T-helper 22 cell (primary cell): ENCODE results near the gene B3GNT2.
"Not testable (repeated sequence)": the region's sequence is repeated elsewhere in the genome, so short reads cannot be mapped to it uniquely, and the experiment has no call there.

Experiments used
- DNase-seq: peaks from one replicate; pipeline ENCODE4 v3.0.0-alpha.2; 2020; ENCODE audit warnings: low read depth

B3GNT2 gene

DNA sequence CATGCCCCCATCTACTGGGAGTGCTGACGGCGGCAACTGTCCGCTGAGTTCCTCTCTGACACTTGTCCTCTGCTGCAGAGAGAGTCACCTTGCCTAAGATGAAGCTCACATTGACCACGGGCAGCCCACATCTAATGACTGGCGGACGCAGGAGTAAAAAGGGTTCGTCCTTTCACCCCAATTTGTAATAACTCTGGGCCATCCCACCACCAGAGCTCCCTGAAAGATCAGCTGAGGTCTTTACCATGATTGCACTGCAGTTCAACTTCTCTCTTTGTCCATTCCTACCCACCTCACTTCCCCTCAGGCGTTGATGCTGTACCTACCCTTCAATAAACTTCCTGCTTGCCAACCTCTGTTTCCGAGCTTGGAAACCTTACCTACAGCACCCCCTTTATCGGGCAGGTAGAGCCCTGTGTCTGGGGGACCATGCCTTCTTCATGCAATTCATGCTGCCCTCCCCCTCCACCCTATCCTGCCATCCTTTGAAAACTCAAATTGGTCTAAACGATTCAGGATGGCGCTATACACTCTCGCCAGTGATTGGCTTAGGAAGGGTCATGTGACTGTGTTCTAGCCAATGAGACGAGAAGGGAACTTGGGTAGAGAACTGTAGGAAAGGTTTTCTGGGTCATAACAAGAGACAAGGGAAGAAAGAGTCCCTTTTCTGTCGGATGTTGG is 10.3 kb upstream of the B3GNT2 start:
- no peak for DNase-seq

DNA sequence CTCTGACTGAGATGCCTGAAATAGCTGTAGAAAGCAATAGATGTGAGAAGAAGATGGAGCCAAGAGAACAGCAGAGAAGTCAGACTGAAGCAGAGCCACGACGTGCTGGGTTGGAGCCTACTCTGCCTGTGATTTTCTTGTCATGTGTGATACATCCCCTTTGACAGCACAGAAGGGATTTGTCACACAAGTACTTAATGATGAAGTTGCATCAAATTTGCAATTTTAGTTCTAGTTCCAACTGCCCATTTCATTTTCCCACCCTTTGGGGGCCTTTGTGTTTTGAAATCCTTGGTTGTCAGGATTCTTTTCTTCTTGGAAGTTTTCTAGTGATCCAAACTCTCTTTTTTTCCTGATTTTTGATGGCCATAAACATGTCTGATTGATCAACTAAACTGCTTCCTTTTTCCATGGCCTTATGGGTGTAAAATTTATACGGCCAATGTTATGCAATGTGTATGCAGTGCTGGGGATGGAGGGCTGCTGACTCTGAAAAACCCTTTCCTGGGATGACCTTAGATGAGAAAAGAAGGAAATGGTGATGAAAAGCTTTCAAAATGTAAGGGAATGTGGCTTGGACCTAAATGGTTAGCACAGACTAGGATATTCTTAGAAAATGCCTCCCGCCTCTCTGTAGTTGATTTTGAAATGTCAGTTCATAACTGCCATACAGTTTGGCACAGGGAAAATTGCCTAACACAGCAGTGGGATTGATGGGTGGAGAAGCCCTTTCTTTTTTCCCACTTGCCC is 9.6 kb upstream of the B3GNT2 start:
- no peak for DNase-seq

DNA sequence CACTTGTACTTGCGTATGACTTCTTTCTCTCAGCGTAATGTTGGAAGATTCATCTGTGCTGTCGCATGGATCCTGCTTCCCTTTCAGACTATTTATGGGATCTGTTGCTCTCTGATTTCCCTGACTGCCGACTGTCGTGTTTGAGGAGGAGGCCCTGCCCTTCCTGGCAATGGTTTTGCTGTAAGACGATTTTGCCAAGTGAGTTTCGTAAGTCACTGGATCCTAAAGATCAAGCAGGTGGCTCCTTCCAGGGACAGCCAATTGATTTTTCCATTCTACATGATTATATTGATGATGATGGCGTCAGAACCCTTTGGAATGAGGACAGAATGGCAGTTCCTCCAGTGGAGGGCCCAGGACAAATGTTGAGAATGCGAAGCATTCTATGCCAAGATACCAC is 8.7 kb upstream of the B3GNT2 start:
- no peak for DNase-seq

DNA sequence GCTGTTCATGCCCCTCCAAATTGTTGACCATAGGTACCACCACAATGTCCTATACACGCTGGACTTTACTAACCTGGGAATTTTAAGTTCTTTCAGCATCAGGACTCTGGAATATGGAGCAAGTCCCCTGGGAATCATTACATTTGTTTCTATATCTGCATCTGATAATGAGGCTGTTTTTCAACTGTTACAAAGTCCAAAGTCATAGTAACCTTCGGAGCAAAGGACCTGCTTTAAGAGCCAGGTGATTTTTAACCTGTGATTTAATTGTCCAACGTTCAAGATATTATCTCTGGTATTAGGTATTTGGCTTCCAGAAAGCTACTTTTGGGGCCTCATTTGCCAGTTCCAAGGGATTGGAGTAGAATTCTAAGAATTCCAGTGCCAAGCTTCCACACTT is 7.5 kb upstream of the B3GNT2 start:
- no peak for DNase-seq

DNA sequence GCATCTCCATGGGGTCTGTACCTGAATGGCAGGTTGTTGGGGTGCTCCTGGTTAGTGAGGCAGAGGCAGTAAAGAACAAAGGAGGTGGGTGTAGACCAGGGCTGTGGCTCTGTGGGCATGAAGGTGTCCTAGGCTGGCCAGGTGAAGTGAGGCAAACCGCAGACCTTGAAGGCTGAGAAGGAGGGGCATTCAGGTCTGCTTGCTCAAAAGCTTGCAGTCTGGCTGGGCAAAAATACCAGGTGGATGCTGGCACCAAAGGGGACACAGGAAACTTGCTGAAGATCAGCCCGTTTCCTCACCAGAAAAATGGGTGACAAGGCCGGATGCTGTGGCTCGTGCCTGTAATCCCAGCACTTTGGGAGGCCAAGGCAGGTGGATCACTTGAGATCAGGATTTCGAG is 6.7 kb upstream of the B3GNT2 start:
- no peak for DNase-seq

DNA sequence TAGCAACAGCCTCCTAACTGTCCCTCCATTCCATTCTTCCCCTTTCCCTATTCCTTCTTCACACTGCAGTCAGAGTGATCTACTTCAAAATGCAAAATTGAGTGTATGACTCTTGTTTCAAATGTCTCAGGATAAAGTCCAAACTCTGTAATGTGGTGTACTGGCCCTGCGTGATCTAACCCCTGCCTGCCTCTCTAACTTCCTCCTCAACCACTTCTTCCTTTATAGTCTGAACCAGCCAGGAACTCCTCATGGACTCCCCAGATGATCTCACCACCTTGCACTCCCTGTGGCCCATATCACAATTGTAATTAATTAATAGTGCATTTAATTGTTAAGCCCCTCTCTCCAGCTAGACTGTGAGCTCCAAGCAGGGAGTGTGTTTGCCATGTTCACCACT is 3.1 kb upstream of the B3GNT2 start:
- DNase-seq = no peak

DNA sequence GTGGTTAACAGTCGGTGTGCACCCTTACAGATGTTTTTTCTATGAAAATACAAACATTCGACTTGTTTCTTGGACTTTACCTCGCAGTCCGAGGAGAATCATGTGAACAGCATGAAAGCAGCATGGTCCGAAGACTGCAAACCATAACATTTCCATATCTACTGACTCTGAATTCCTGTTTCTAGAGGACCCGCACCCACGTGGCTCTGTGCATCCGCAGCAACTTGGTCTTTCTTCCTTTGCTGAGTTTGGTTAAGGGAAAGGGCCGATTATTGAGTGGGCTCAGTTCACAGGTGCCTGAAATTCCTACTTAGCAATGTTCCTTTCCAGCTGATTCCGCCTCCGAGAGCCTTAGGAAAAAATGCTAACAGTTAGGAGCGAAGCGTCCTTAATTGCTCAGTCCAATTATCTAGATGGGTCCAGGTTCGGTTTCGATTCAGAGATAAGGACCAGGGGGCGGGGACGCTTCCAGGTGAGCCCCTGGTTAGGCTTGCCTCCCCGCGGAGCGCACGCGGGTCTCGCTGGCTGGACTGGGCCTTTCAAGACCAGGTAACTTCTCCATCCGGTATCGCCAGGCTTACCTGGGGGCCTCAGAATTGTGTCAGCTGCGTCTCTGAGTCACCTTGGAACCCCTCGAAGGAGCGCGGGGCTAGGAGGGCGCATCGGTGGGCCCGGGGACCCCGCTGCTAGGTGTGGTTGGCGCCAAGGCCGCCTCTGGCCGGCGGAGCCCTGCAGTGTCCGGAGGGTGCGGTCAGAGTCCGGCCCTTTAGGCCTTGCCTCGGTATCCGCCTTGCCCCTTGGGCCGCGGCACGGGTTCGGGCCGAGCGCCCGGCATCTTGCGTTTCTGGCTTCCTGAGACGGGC is 1.1 kb upstream of the B3GNT2 start:
- no peak for DNase-seq

DNA sequence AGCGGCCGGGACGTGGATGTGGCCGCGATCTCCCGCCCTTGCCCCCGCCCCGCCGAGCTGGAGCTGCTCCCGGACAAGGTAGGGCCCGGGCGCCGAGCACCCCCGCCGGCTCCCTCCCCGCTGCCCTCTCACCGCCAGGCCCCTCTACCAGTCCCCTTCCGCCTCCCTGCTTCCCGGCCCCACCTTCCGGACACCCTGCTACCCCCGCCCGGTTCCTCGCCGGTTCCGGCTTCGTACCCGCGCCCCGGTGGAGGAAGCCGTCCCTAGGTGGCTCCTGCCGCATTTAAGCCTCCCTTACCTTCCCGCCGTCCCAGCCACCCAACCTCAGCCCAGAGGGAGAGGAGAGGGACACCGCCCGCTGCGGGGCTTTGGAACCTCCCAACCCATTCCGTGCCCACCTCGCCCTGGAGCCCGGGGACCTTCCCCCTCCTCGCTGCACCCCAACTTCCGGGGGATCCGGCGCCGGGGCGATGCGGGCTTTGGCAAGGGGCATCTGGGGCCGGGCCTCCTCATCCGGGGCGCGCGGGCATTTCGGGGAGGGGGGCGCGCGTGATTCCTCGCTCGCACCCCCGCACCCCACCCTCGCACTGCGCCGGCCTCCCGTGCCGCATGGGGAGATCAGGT is 475 bp downstream of the B3GNT2 start:
- DNase-seq = peak; percentile 49

DNA sequence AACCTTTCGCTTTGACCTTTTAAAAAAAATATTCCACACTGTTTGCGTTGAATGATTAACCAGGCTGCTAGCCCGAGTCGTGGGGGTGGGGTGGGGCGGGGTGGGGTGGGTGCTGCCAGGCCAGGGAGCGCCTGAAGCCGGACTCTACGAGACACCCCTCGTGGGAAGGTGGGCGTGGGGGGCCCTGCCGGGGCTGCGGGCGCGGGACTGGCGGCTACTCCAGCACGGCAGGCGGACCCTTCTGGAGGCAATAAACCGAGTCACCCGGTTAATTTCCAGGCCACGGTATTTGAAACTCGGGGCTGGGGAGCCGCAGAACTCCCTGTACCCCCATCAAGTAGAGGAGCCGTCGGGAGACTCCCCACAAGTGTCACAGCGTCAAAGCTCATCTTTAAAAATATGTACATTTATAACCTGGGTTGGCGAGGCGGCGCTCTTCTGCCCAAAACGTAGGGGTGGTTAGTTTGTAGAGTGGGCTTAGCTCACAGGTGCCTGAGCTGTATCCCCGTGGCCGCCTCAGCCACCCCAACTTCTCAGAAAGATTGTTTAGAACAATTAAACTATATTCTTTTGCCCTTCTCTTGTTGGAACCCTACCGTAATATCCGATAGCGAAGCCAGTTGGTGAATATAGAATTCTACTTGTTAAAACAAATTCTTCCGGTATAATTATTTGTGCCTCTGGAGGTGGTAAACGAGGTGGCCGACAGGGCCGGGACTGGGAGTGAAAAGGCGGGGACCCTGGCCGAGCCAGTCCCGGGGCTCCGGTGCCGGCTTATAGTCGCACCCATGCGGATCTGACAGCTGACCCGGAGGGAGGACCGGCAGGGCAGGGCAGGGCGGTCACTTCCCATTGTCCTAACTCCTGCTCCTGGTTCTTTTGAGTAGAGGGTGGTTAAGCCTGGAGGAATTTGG is 1.4 kb downstream of the B3GNT2 start:
- peak; percentile 8 for DNase-seq

DNA sequence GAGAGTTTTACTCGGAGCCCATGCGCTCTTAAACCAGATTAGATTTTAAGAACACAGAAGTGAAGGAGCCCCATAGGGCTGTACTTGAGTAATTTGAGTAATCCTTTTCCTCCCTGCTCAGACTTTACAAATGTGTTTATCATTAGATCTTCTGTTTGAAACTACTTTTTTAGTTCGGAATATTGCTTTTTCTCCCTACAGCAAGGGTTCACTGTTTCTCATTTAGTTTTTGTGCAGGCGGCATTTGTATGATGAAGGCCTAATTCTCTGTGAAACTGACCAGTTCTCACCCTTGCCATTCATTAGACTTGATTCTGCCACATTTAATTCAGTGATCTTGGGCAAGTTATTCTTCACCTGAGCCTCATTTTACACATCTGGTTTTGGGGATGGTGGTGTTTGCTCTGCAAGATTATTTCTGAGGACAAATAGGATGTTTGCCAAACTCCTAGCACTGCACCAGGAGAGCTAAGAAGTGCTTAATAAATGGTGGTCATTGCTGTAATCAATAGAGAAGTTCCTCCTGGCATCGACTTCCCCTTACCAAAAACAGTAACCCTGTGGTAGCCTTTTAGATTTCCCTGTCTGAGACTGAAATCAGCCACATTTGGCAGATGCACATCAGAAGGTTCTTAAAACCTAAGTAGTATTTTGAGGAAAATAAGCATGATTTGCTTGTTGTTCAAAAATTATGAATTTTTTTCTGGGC is 2.2 kb downstream of the B3GNT2 start:
- no peak for DNase-seq

DNA sequence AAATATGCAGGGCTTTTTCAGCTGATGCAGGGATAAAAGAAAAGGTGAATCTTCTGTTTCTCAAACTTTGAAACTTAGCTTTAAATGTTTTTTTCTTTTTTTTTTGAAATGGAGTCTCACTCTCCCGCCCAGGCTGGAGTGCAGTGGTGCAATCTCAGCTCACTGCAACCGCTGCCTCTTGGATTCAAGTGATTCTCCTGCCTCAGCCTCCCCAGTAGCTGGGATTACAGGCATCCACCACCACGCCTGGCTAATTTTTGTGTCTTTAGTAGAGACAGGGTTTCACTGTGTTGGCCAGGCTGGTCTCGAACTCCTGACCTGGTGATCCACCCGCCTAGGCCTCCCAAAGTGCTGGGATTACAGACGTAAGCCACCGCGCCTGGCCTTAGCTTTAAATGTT is 2.9 kb downstream of the B3GNT2 start:
- DNase-seq = not testable (repeated sequence)

DNA sequence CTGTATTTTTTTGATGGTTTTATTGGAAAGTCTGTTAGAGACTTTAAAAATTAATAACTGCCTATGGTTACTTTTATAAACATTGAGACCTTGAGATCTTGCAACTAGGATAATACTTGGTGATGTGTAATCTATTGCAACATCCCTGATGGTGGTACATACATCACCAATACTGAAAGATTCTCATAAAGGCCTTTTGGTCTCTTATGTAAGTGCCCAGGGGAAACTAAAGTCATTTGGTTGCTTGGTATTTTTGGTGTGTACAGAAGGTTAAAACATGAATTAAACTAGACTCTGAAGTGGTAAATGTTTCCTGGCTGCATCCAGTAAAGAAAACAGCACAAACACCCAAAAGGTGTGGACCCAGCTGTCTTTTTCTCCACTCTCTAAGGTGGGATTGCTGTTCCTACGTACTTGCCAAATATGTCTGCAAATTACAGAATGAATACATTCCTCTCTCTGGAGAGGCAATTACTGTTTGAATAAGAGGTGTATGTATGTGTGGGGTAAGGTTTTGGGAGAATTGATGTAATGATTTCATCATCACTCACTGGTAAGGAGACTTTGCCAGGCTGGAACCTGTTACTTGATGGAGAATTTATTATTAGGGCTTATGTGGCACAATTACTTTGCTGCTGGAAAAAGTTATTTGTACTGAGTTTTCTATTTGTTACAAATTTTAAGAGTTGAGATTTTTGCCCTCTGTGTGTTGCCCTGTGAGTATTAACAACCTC is 3.6 kb downstream of the B3GNT2 start:
- no peak for DNase-seq

DNA sequence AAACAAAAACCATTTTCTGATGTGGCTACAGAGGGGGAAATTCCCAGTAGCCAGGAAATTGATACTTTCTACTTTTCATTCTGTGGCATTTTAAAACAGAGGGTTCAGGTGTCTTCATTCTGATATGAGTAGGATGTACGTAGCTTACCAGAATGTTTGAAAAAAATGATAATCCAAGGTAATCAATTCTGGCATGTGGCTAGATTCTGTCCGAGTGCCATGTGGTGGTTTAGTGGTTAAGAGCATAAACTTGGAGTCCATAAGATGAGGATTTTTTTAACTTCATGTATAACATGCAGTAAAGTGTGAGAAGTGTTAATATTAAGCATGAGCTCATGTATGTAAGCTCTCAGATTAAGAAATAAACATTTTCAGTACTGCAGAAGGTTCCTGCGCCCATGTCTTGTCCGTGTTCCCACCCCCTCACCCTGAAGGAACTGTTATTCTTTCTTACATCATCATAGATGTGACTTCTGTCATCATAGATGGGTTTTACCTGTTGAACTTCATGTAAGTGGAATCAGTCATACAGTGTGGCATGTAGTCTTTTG is 4.5 kb downstream of the B3GNT2 start:
- no peak for DNase-seq

DNA sequence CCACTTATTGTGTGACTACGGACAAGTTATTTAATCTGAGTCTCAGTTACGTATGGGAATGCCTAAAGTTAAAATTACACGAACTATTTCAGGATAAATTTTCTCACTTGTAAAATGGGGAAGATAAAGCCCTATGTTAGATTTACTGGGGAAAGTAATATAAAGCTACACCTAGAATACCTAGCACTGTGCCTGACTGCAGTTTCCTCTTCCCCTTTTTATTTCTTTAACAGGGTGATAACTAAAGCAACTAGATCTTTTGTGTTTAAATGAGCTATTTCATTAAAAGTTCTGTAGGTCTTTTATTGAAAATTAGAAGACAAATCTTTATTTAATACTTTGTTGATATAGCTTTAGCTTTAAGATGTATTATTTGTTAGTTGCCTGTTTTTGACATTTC is 5.0 kb downstream of the B3GNT2 start:
- no peak for DNase-seq

DNA sequence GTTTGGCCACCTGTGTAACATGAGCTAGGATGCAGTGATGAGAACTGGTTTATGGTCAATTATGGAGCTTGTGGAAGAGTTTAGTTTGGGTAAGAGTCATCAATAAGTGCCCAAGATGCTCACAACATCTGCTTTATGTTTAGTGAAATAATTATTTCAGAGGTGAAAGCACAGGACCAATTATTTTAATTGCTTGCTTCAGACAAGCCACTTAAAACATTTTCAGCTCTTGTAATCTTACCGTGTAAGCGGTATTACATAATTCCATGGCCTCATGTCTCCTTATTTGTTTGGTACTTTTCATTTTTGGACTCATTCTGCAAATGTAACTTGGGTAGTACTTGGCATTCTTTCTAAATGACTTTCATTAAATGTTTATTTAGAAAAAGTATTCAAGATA is 5.4 kb downstream of the B3GNT2 start:
- no peak for DNase-seq

DNA sequence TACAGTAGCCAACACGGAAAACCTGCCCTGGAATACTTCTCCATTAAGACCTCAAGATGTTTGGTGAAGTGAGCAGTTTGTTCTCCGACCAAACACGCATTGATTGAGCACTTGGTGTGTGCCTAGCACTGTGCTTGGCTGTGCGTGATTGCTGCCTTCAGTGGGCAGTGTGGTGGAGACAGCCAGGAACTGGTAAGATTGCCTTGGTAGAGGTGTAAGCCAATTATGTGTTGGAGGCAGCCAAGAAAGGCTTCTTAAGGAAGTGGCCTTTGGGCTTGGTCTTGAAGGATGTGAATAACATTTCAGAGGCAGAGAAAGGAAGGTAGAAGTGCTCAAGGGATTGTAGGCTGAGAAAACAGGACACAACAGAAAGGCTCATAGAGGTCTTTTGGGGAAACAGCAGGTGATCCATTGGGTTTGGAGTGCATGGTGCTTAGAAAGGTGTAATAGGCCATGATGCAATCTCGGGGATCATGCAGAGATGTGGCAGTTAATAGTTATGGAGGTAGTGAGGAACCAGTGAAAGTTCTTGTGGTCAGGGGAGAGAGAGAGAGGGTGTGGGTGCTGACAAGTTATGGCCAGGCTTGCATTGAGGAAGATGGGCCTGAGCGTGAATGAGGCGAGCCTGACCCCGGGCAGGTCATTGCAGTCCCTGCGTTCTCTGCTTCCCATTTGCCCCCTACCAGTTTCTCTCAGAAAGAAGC is 6.3 kb downstream of the B3GNT2 start:
- no peak for DNase-seq

DNA sequence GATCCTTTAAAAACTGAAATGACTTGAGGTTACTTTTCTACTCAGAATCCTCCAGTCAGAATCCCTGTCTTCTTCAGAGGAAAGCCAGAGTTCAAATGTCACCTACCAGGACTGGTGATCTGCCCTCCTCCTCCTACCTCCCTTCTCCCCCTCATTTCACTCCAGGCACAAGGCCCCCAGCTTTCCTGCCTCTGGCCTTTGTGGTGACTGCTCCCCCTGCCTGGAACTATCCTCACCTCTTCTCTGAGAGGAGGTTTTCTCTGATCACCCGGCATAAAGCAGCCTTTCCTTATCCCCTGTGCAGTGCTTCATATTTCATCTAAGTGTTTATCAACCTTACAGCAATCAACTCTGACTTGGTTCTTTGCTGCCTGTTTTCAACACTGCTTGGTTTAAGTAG is 6.8 kb downstream of the B3GNT2 start:
- DNase-seq = no peak

DNA sequence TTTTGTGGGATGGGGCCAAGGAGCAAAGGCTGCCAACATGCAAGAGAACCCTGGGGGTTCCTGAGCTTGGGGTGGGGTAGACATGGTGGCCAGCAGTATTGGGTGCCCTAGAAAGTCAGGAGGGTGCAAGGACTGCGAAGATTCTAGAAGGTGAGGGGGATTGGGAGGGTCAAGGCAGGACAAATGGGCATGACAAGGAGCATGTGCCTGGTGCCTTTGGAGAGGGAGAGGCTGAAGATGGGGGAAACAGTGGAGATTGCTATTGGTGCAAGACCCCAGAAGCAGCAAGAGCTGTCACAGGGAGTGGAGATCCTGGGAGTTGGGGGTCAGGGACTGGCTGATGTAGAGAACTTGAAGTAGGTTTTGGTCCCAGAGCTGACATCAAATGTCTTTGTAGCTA is 7.5 kb downstream of the B3GNT2 start:
- DNase-seq = no peak

DNA sequence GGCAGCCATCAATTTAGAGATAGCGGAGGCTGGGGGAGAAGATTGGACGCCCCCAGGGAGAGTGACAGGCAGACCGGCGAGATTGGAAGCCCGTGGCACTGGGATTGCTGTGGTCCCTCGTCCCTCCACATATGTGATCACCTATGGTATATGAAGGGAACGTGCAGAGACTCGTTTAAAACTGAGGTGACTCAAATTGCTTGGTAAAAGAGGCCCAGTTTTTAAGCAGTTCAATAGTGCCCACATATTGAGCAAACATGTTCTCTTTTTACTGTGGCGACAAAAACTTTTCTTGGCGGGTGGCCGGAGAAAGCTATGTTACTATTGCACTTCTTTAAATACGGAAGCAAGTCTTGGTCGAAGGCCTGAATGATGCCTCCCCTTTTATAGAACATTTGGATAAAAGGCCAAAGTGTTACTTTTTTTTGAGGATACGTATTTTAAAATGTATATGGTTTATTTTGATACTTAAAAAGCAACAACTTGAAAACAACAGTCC is 9.1 kb downstream of the B3GNT2 start:
- no peak for DNase-seq
